H1 (cell line): ENCODE measurements around the gene FAM120A. TPM values are rescaled to one million over a fixed set of nuclear protein-coding genes. Genes with fewer than 3 reads are reported as not detected.

ENCODE experiments used
- CTCF ChIA-PET: fragments of 300-600 bp; sonication (Branson Sonifier 250); formaldehyde crosslinking; loops from one replicate; lab custom pipeline; 2021; ENCODE audit not compliant: partially characterized antibody; lab: Charles Lee
- POLR2A ChIA-PET: fragments of 300-600 bp; sonication (Branson Sonifier 250); formaldehyde crosslinking; loops from one replicate; lab custom pipeline; 2021; ENCODE audit warnings: inconsistent platforms; ENCODE audit not compliant: partially characterized antibody; lab: Charles Lee
- DNase-seq, 2 experiments: peaks; one replicate each; pipeline versions ENCODE4 v3.0.0 to v3.0.0-alpha.2; 2010 to 2022; ENCODE audit warnings: low spot score in 2 of 2, low read depth in 1 of 2, mixed read lengths in 1 of 2
- FAIRE-seq: peaks from 2 replicates; lab custom pipeline; 2011; peaks lifted over from hg19 to GRCh38; lab: Jason Lieb, UNC
- H2AFZ ChIP-seq: 2 replicates; pipeline ENCODE4 v1.8.1; 2012; ENCODE audit warnings: low read length, inconsistent platforms
- H2AK5ac ChIP-seq: 2 replicates; pipeline ENCODE4 v1.6.1; 2013; ENCODE audit warnings: low read depth, low read length
- H2BK120ac ChIP-seq: replicated peaks from 2 replicates; pipeline ENCODE3; 2013; ENCODE audit warnings: low read depth, low read length, inconsistent platforms
- H2BK12ac ChIP-seq: 2 replicates; pipeline ENCODE4 v1.6.1; 2013; ENCODE audit warnings: low read depth, low read length
- H2BK15ac ChIP-seq: 2 replicates; pipeline ENCODE4 v1.6.1; 2013; ENCODE audit warnings: low read length
- H2BK20ac ChIP-seq: 2 replicates; pipeline ENCODE4 v1.6.1; 2013; ENCODE audit warnings: low read length
- H2BK5ac ChIP-seq: 2 replicates; pipeline ENCODE4 v1.6.1; 2013; ENCODE audit warnings: low read depth, low read length
- H3K14ac ChIP-seq: 2 replicates; pipeline ENCODE4 v1.6.1; 2013; ENCODE audit warnings: inconsistent platforms; ENCODE audit not compliant: insufficient read length
- H3K18ac ChIP-seq: 2 replicates; pipeline ENCODE4 v1.6.1; 2013; ENCODE audit warnings: low read length; ENCODE audit errors: extremely low read depth
- H3K23ac ChIP-seq: 2 replicates; pipeline ENCODE4 v1.6.1; 2013; ENCODE audit warnings: inconsistent platforms; ENCODE audit not compliant: insufficient read length
- H3K23me2 ChIP-seq: 2 replicates; pipeline ENCODE4 v1.6.1; 2013; ENCODE audit warnings: low read depth, low read length
- H3K27ac ChIP-seq: 2 replicates; pipeline ENCODE4 v1.6.1; 2011; ENCODE audit warnings: low read depth, low read length, inconsistent platforms
- H3K27me3 ChIP-seq, 4 experiments: replicated peaks in 1 of 4; 1 replicate in 1 of 4; 2 replicates in 3 of 4; pipeline versions ENCODE4 v1.6.1 to v1.8.1; 2011 to 2013; ENCODE audit warnings: low read length in 3 of 4, mild to moderate bottlenecking in 3 of 4, inconsistent platforms in 2 of 4, mixed read lengths in 2 of 4, moderate library complexity in 1 of 4; ENCODE audit not compliant: control insufficient read depth in 3 of 4, insufficient read depth in 3 of 4; ENCODE audit errors: extremely low read depth in 1 of 4
- H3K36me3 ChIP-seq, 4 experiments: 2 replicates each; pipeline versions ENCODE4 v1.6.1 to v1.8.1; 2011 to 2013; ENCODE audit warnings: mild to moderate bottlenecking in 4 of 4, low read length in 3 of 4, moderate library complexity in 2 of 4, control low read depth in 1 of 4, inconsistent platforms in 1 of 4; ENCODE audit not compliant: insufficient read depth in 4 of 4, control insufficient read depth in 2 of 4
- H3K4ac ChIP-seq: replicated peaks from 2 replicates; pipeline ENCODE3; 2013; ENCODE audit warnings: low read length, low read depth, mixed read lengths, inconsistent platforms; ENCODE audit not compliant: insufficient read length
- H3K4me1 ChIP-seq, 4 experiments: replicated peaks in 1 of 4; 1 replicate in 1 of 4; 2 replicates in 3 of 4; pipeline versions ENCODE4 v1.6.1 to v1.8.1; 2011 to 2013; ENCODE audit warnings: low read length in 3 of 4, inconsistent platforms in 2 of 4, mixed read lengths in 1 of 4; ENCODE audit not compliant: insufficient read depth in 4 of 4, control insufficient read depth in 3 of 4
- H3K4me2 ChIP-seq, 2 experiments: 2 replicates each; pipeline versions ENCODE4 v1.6.1 to v1.8.1; 2011 to 2013; ENCODE audit warnings: low read depth in 2 of 2, low read length in 2 of 2, control low read depth in 1 of 2, inconsistent platforms in 1 of 2, mild to moderate bottlenecking in 1 of 2; ENCODE audit not compliant: insufficient read depth in 1 of 2
- H3K4me3 ChIP-seq, 4 experiments: fragments of 200-600, 300-600 bp in 1 of 4; sonication (generic), shearing (Covaris generic), sonication (Bioruptor Twin) in 1 of 4; 2 replicates each; pipeline versions ENCODE4 v1.5.1 to v1.8.1; 2011 to 2016; ENCODE audit warnings: low read length in 4 of 4, low read depth in 3 of 4, control low read depth in 2 of 4, inconsistent platforms in 2 of 4, mild to moderate bottlenecking in 2 of 4, mixed read lengths in 1 of 4, moderate library complexity in 1 of 4; ENCODE audit not compliant: insufficient read depth in 2 of 4; ENCODE audit errors: extremely low read depth in 1 of 4
- H3K56ac ChIP-seq: replicated peaks from 2 replicates; pipeline ENCODE3; 2013; ENCODE audit warnings: low read depth, mild to moderate bottlenecking, mixed read lengths, low read length, inconsistent platforms; ENCODE audit not compliant: insufficient read length
- H3K79me1 ChIP-seq: 2 replicates; pipeline ENCODE4 v1.6.1; 2013; ENCODE audit warnings: low read depth, low read length, control low read depth
- H3K79me2 ChIP-seq, 2 experiments: 2 replicates each; pipeline versions ENCODE4 v1.6.1 to v1.8.1; 2012 to 2013; ENCODE audit warnings: low read length in 2 of 2, mild to moderate bottlenecking in 2 of 2, inconsistent platforms in 1 of 2; ENCODE audit not compliant: insufficient read depth in 2 of 2, control insufficient read depth in 1 of 2
- H3K9ac ChIP-seq, 4 experiments: replicated peaks in 1 of 4; 1 replicate in 1 of 4; 2 replicates in 3 of 4; pipeline versions ENCODE4 v1.6.1 to v1.8.1; 2011 to 2013; ENCODE audit warnings: low read depth in 3 of 4, low read length in 3 of 4, control low read depth in 2 of 4, mild to moderate bottlenecking in 2 of 4, moderate library complexity in 2 of 4, inconsistent platforms in 1 of 4; ENCODE audit errors: extremely low read depth in 1 of 4
- H3K9me3 ChIP-seq, 2 experiments: 2 replicates each; pipeline versions ENCODE4 v1.6.1 to v1.8.1; 2012 to 2013; ENCODE audit warnings: mild to moderate bottlenecking in 2 of 2, moderate library complexity in 2 of 2, control low read depth in 1 of 2, inconsistent platforms in 1 of 2, low read depth in 1 of 2, low read length in 1 of 2, mixed read lengths in 1 of 2; ENCODE audit not compliant: insufficient read depth in 2 of 2
- H4K20me1 ChIP-seq, 2 experiments: replicated peaks in 1 of 2; 2 replicates each; pipeline versions ENCODE3 to v1.8.1; 2011 to 2013; ENCODE audit warnings: inconsistent platforms in 2 of 2, low read length in 2 of 2, mild to moderate bottlenecking in 1 of 2; ENCODE audit not compliant: insufficient read depth in 2 of 2, control insufficient read depth in 1 of 2
- H4K5ac ChIP-seq: 2 replicates; pipeline ENCODE4 v1.6.1; 2013; ENCODE audit warnings: low read length, low read depth, mixed read lengths, inconsistent platforms; ENCODE audit not compliant: insufficient read length
- H4K8ac ChIP-seq: 2 replicates; pipeline ENCODE4 v1.8.0; 2013; ENCODE audit warnings: mild to moderate bottlenecking, moderate library complexity, low read length, inconsistent platforms; ENCODE audit not compliant: insufficient read depth; ENCODE audit errors: extremely low read depth
- H4K91ac ChIP-seq: replicated peaks from 2 replicates; pipeline ENCODE3; 2013; ENCODE audit warnings: low read length, mixed read lengths, inconsistent platforms; ENCODE audit not compliant: insufficient read length
- BCL11A ChIP-seq, 2 experiments: IDR thresholded peaks; one replicate each; pipeline ENCODE4 v1.6.1; 2011; ENCODE audit warnings: low read depth in 2 of 2, low read length in 2 of 2, mild to moderate bottlenecking in 2 of 2
- CBX5 ChIP-seq: fragments of 300-800, 300-1000 bp; sonication (generic); IDR thresholded peaks from 2 replicates; pipeline ENCODE4 v1.7.1; 2016; ENCODE audit warnings: antibody characterized with exemption, low read length, low read depth
- EP300 ChIP-seq, 2 experiments: IDR thresholded peaks; 1 replicate in 1 of 2; 2 replicates in 1 of 2; pipeline ENCODE4 v1.6.1; 2011 to 2012; ENCODE audit warnings: low read depth in 2 of 2, low read length in 2 of 2, mild to moderate bottlenecking in 2 of 2, borderline replicate concordance in 1 of 2, inconsistent platforms in 1 of 2, moderate library complexity in 1 of 2
- POLR2A ChIP-seq, 2 experiments: IDR thresholded peaks; 1 replicate in 1 of 2; 2 replicates in 1 of 2; pipeline ENCODE4 v1.6.1; 2011; ENCODE audit warnings: low read depth in 2 of 2, low read length in 2 of 2, mild to moderate bottlenecking in 2 of 2; ENCODE audit errors: control extremely low read depth in 1 of 2
- POU5F1 ChIP-seq: IDR thresholded peaks from 2 replicates; pipeline ENCODE4 v1.6.1; 2011; ENCODE audit warnings: low read depth, mild to moderate bottlenecking, low read length, moderate library complexity
- RBBP5 ChIP-seq: IDR thresholded peaks from 2 replicates; pipeline ENCODE4 v1.7.1; 2012; ENCODE audit warnings: low read depth, mild to moderate bottlenecking, inconsistent platforms, low read length, moderate library complexity, borderline replicate concordance
- RXRA ChIP-seq: IDR thresholded peaks from 2 replicates; pipeline ENCODE4 v1.6.1; 2011; ENCODE audit warnings: low read depth, mild to moderate bottlenecking, low read length, moderate library complexity; ENCODE audit not compliant: insufficient read depth
- SAP30 ChIP-seq: fragments of 300-600 bp; sonication (generic); IDR thresholded peaks from 2 replicates; pipeline ENCODE4 v1.7.1; 2012; ENCODE audit warnings: low read length, moderate library complexity, mild to moderate bottlenecking, inconsistent platforms; ENCODE audit not compliant: insufficient read depth, insufficient replicate concordance
- TAF1 ChIP-seq: IDR thresholded peaks from 2 replicates; pipeline ENCODE4 v1.6.1; 2011; ENCODE audit warnings: mild to moderate bottlenecking, low read depth, low read length
- TAF7 ChIP-seq: optimal IDR thresholded peaks from 2 replicates; pipeline ENCODE3; 2011; ENCODE audit warnings: low read depth, mild to moderate bottlenecking, inconsistent platforms, low read length, moderate library complexity, borderline replicate concordance
- TBP ChIP-seq: IDR thresholded peaks from 2 replicates; pipeline ENCODE4 v1.6.1; 2011; ENCODE audit warnings: low read depth, low read length, improper control_type of control experiment
- WGBS, 2 experiments: shearing (Covaris generic) in 1 of 2; methylation state at CpG; one replicate each; pipeline versions ENCODE4 v1.1.6 to v1.1.7; 2013 to 2015; ENCODE audit warnings: low lambda C conversion rate in 2 of 2, mixed read lengths in 2 of 2, inconsistent platforms in 1 of 2, low coverage in 1 of 2, missing lambda C conversion rate in 1 of 2; ENCODE audit not compliant: insufficient replicate concordance in 2 of 2, insufficient coverage in 1 of 2, insufficient read length in 1 of 2; ENCODE audit errors: extremely low coverage in 1 of 2, missing lambda C conversion rate in 1 of 2; 5-methylcytosine and 5-hydroxymethylcytosine counted together
- polyA plus RNA-seq, 7 experiments: library from polyadenylated mRNA; depleted of rRNA in 3 of 7; stranded (reverse) in 5 of 7; unstranded in 2 of 7; fragments of >200 nt in 5 of 7; fragments of 200-250 nt in 2 of 7; gene quantifications; 1 replicate in 5 of 7; 2 replicates in 1 of 7; 4 replicates in 1 of 7; pipeline versions ENCODE4 v1.2.1 to v1.2.3, GENCODE V29; 2011 to 2013; ENCODE audit warnings: missing spikeins in 2 of 7, mixed read lengths in 2 of 7
- total RNA-seq: library from RNA; stranded (reverse); fragmentation: NEBNext Ultra II Directional; extraction: Animal tissue kit (Norgen Biotek cat#: 25700); gene quantifications from 2 replicates; pipeline ENCODE4 v1.2.1, GENCODE V29; 2021
- TF ChIP-seq, protein P1 (sequence below): IDR thresholded peaks from 2 replicates; pipeline ENCODE4 v1.6.1; 2011; ENCODE audit warnings: low read length, improper control_type of control experiment

FAM120A gene
- total and polyA plus RNA-seq, 2 of the 8 experiments (the other 6 are each of a cell fraction or from before 2014, with no cell fraction given): 24.9 to 54.7 TPM

DNA sequence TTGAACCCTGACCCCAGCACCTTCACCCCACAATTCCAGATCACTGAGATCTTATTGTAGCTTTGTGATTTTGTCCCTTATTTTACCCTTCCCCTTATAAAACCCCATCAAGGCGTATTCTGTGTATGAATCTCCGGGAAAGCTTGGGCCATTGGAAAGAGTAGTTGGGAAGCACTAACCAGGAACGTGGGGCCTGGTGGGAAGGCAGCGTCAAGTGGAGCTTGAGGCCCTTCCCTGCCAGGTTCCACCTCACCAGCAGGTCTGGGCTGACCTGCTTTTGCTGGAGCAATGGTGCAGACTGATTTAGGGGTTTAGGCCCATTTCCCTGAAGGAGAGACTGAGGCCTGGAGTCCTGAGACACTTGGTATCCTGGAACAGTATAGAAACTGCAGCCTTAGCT, 134.2 kb downstream of the FAM120A start:
- Histone ChIP-seq H3K9ac (no peak overlapping the region), H3K14ac (no peak overlapping the region), H3K56ac (no peak overlapping the region), H2BK15ac (no peak overlapping the region), H3K27ac (no peak overlapping the region), H3K4ac (no peak overlapping the region), H3K27me3 (no peaks in the 10 kb centered on the region), H3K9me3 (no peaks in the 10 kb centered on the region), H4K91ac (no peak overlapping the region), H3K4me2 (no peak overlapping the region), H2AK5ac (no peak overlapping the region), H4K20me1 (peaks cover 5 to 6% of the 10 kb centered on the region in 2 experiments), H2BK120ac (no peak overlapping the region), H3K79me1 (peaks cover 20% of the 10 kb centered on the region), H4K8ac (no peak overlapping the region), H3K4me3 (no peak overlapping the region), H3K23ac (no peak overlapping the region), H3K79me2 (peaks cover 0 to 47% of the 10 kb centered on the region in 2 experiments; a peak in 2 of 4 replicates), H2BK5ac (no peak overlapping the region), H4K5ac (no peak overlapping the region), H3K36me3 (no peaks in the 10 kb centered on the region), H2AFZ (no peak overlapping the region), H3K23me2 (no peaks in the 10 kb centered on the region), H3K18ac (no peak overlapping the region), H2BK20ac (no peak overlapping the region), H3K4me1 (peaks cover 0 to 7% (median 3%) of the 10 kb centered on the region in 4 experiments; a peak in 2 of 7 replicates), H2BK12ac (no peak overlapping the region)
- TF ChIP-seq TAF1: no peak
- TF ChIP-seq POU5F1: no peak
- TF ChIP-seq, protein P1, sequence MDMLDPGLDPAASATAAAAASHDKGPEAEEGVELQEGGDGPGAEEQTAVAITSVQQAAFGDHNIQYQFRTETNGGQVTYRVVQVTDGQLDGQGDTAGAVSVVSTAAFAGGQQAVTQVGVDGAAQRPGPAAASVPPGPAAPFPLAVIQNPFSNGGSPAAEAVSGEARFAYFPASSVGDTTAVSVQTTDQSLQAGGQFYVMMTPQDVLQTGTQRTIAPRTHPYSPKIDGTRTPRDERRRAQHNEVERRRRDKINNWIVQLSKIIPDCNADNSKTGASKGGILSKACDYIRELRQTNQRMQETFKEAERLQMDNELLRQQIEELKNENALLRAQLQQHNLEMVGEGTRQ: no peak
- no peak for TF ChIP-seq BCL11A (IDR thresholded peaks at IDR 0.05; ENCODE audit: low read depth in 2 of 2, low read length in 2 of 2)
- TF ChIP-seq TAF7: no peak
- TF ChIP-seq SAP30: no peak
- no peak for TF ChIP-seq POLR2A (IDR thresholded peaks at IDR 0.05; ENCODE audit: control extremely low read depth in 1 of 2, low read depth in 2 of 2, low read length in 2 of 2)
- TF ChIP-seq EP300 (IDR thresholded peaks at IDR 0.05; ENCODE audit: borderline replicate concordance in 1 of 2, low read depth in 2 of 2, low read length in 2 of 2): no peak
- no peak for TF ChIP-seq TBP
- no peak for TF ChIP-seq CBX5
- no peak for TF ChIP-seq RXRA
- TF ChIP-seq RBBP5: no peak
- POLR2A ChIA-PET: no interaction called here
- FAIRE-seq (no peak), DNase-seq (no peak)
- CTCF ChIA-PET: no interaction called here
- 90% methylated on average over 4 of the region's 4 CpGs; no CpG with 5 or more reads in 1 of the 2 experiments for WGBS, 2 experiments
